Astrocyte of the spinal cord (primary cell): ENCODE measurements around the gene CCL5.

Experiments
- DNase-seq: peaks from one replicate; pipeline ENCODE4 v3.0.0; 2011; ENCODE audit warnings: low read depth, low spot score
- H3K4me3 ChIP-seq: 2 replicates; pipeline ENCODE4 v1.5.1; 2011; ENCODE audit warnings: low read depth, mild to moderate bottlenecking, low read length, moderate library complexity
- CTCF ChIP-seq: IDR thresholded peaks from 2 replicates; pipeline ENCODE4 v1.5.1; 2012; ENCODE audit warnings: low read depth, mild to moderate bottlenecking, low read length, inconsistent platforms
- in situ Hi-C: cut with HindIII; loops from 2 replicates; pipeline ENCODE4 v1.10.0; 2017; ENCODE audit warnings: low sequenced_read_pairs

CCL5 gene

GRCh38 chr17:35892091-35893035, 12.2 kb upstream of the CCL5 start:
- DNase-seq = no peak
- TF ChIP-seq CTCF = no peak
- in situ Hi-C loops = no loop called here
- H3K4me3 ChIP-seq = no peak overlapping the region

GRCh38 chr17:35891269-35891668, 11.1 kb upstream of the CCL5 start:
- no peak overlapping the region for H3K4me3 ChIP-seq
- DNase-seq = no peak
- no peak for TF ChIP-seq CTCF
- in situ Hi-C loops = no loop called here

- in situ Hi-C loops = no loop called here
- no peak for TF ChIP-seq CTCF
- DNase-seq = no peak
- no peak overlapping the region for H3K4me3 ChIP-seq
Measured at GRCh38 chr17:35890774-35891155, 10.6 kb upstream of the CCL5 start.

GRCh38 chr17:35889818-35890773, 9.9 kb upstream of the CCL5 start:
- in situ Hi-C loops = no loop called here
- DNase-seq = peak; percentile 38
- no peak overlapping the region for H3K4me3 ChIP-seq
- TF ChIP-seq CTCF = no peak

- in situ Hi-C loops = no loop called here
- DNase-seq = no peak
- H3K4me3 ChIP-seq = no peak overlapping the region
- TF ChIP-seq CTCF = no peak
Measured at GRCh38 chr17:35889241-35889640, 9.1 kb upstream of the CCL5 start.

- in situ Hi-C loops = no loop called here
- H3K4me3 ChIP-seq = no peak overlapping the region
- TF ChIP-seq CTCF = no peak
- DNase-seq = no peak
Measured at GRCh38 chr17:35878361-35878760, 1.8 kb downstream of the CCL5 start.
